Left hindlimb (tissue), 1 donor: ENCODE measurements around the gene MBL2.

Experiments used
- DNase-seq: peaks from one replicate; pipeline ENCODE4 v3.0.0-alpha.2; 2018

The MBL2 gene

DNA sequence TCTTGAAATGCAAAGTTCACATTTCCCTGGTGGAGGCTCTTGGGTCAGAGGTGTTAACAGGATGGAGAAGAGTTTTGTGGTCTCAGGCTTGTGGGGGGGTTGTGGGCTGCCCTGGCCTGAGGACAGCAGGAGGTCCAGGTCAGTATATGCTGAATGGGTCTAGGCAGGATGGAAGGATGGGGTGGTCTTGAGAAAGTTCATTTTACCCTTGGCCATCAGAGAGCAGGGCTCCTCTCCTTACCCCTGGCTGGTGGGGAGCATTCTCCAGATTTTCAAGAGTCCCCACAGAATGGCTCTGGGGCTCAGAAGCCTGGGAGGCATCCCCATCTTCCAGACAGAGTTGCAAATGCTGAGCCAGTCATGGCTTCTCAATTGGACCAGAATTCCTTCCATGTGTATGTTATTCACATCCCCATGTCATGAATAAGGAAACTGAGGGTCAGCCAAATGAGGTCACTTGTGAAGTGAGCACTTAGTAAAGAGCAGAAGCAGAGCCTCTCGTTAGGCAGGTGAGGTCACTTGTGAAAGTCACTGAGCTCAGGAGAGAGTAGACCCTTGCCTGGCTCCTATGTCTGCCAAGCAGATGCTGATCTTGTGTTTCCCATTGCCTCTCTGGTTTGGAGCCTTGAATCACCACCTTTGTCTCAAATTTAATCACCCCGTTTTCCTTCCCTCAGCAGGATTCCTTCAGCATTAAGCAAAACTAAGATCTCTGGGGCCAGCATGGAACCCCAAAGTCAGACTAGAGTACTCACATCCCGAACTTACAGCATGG is 33.0 kb downstream of the MBL2 start:
- DNase-seq: no peak

- DNase-seq: no peak
Measured at GRCh38 chr10:52738951-52739350, 33.6 kb downstream of the MBL2 start.

DNA sequence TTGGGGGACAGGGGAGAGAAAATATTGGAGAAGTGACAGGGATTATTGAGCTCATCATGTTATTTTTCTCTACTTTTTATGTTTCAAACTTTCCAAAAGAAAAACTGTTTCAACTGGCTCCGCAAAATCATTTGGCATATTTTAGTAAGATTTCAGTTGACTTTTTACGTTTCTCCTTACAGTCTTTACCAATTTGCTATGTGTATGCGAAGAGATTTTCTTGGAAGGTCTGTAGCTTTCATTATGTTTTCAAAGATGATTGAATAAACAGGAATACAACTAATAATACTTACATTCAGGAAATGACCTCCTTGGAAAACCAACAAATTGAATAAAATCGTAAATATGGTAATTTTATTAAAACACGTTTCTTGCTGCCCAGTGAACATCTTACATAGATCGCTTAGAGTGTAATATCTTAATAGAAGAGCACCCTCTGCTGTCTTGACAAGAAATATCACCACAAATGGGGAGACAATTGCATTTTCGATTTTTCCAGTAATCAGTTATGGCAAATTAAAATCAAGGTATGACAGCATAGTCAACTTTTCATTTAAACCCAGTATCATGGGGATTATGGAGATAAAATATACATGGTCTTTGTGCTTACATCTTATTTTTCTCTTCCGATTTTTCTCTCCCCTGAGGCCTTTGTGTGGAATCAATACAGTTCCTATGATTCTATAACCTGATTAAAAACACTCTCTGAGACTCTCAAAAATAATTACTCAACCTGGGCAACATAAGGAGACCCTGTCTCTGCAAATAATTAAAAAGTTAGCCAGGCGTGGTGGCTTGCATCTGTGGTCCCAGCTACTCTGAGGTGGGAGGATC is 43.1 kb downstream of the MBL2 start:
- DNase-seq: no peak

GRCh38 chr10:52720018-52720417 is 52.6 kb downstream of the MBL2 start:
- DNase-seq: no peak
